K562 treated with DMSO at 1 percent for 4 hours (cell line): Measurements from ENCODE around the gene GCDH. TPM values are rescaled to one million over a fixed set of nuclear protein-coding genes. Genes with fewer than 3 reads are reported as not detected.

Experiments used
- total RNA-seq: library from RNA; unstranded; fragments of 300-600 nt; gene quantifications from 2 replicates; pipeline ENCODE4 v1.2.3, GENCODE V29; 2022; ENCODE audit not compliant: insufficient read depth

The GCDH gene
- 10.2 and 12.5 TPM in 2 replicates for total RNA-seq

GRCh38 chr19:12890787-12891552 is at the start of gene GCDH:
TSS of gene GCDH (plus strand) at chr19:12891160. CDS start at chr19:12891305, 145 bp downstream.

GRCh38 chr19:12881172-12881808 is 9.7 kb upstream of the GCDH start, which contains the start of gene DNASE2:
TSS of gene DNASE2 (minus strand) at chr19:12881449. CDS start at chr19:12881375, 74 bp downstream.

GRCh38 chr19:12886969-12887747 is 3.8 kb upstream of the GCDH start, which contains the start of gene KLF1:
TSS of gene KLF1 (minus strand) at chr19:12887201. CDS start at chr19:12887140, 61 bp downstream.

GRCh38 chr19:12933287-12934072 is 42.5 kb downstream of the GCDH start, which contains the start of gene FARSA:
TSS of gene FARSA (minus strand) at chr19:12933711. CDS start at chr19:12933696, 15 bp downstream.

GRCh38 chr19:12937927-12938778 is 47.2 kb downstream of the GCDH start, which contains the start of gene CALR:
TSS of gene CALR (plus strand) at chr19:12938609. CDS start at chr19:12938680, 71 bp downstream.

GRCh38 chr19:12945479-12946091 is 54.6 kb downstream of the GCDH start, which contains the start of gene RAD23A:
TSS of gene RAD23A (plus strand) at chr19:12945862. CDS start at chr19:12945949, 87 bp downstream.

Other genes starting within 250 kb of the GCDH start
- 112 and 118 TPM in 2 replicates for gene MAN2B1, start 224.4 kb upstream of the GCDH start, total RNA-seq
- 13.2 and 16.5 TPM in 2 replicates for gene WDR83, start 224.4 kb upstream of the GCDH start, total RNA-seq
- 115 and 119 TPM in 2 replicates for gene DHPS, start 209.3 kb upstream of the GCDH start, total RNA-seq
- gene GNG14, start 203.2 kb upstream of the GCDH start, total RNA-seq: not detected in 2 replicates
- 9.8 and 12.8 TPM in 2 replicates for gene FBXW9, start 194.5 kb upstream of the GCDH start, total RNA-seq
- gene TNPO2, start 167.2 kb upstream of the GCDH start, total RNA-seq: 24.6 and 26.8 TPM in 2 replicates
- gene TRIR, start 156.5 kb upstream of the GCDH start, total RNA-seq: 429 and 468 TPM in 2 replicates
- 93.8 and 110 TPM in 2 replicates for gene GET3, start 153.7 kb upstream of the GCDH start, total RNA-seq
- not detected in 2 replicates for gene BEST2, start 139.4 kb upstream of the GCDH start, total RNA-seq
- gene HOOK2, start 115.6 kb upstream of the GCDH start, total RNA-seq: 14.4 and 15.7 TPM in 2 replicates
- gene JUNB, start 99.7 kb upstream of the GCDH start, total RNA-seq: 74.2 and 74.3 TPM in 2 replicates
- gene PRDX2, start 89.4 kb upstream of the GCDH start, total RNA-seq: 371 and 398 TPM in 2 replicates
- gene THSD8, start 89.1 kb upstream of the GCDH start, total RNA-seq: 2.4 TPM in 1 of 2 replicates, not detected in the other
- 55.9 and 64.5 TPM in 2 replicates for gene RNASEH2A, start 84.6 kb upstream of the GCDH start, total RNA-seq
- gene RTBDN, start 56.6 kb upstream of the GCDH start, total RNA-seq: not detected in 2 replicates
- 5.8 and 8.0 TPM in 2 replicates for gene MAST1, start 52.6 kb upstream of the GCDH start, total RNA-seq
- gene DNASE2, start 9.7 kb upstream of the GCDH start, total RNA-seq: 145 and 148 TPM in 2 replicates
- gene KLF1, start 4.0 kb upstream of the GCDH start, total RNA-seq: 30.8 and 50.0 TPM in 2 replicates
- 1.4 and 2.5 TPM in 2 replicates for gene SYCE2, start 28.1 kb downstream of the GCDH start, total RNA-seq
- gene FARSA, start 42.6 kb downstream of the GCDH start, total RNA-seq: 105 and 107 TPM in 2 replicates
- gene CALR, start 47.4 kb downstream of the GCDH start, total RNA-seq: 624 and 631 TPM in 2 replicates
- gene RAD23A, start 54.7 kb downstream of the GCDH start, total RNA-seq: 148 and 165 TPM in 2 replicates
- gene GADD45GIP1, start 66.1 kb downstream of the GCDH start, total RNA-seq: 32.9 and 34.3 TPM in 2 replicates
- 0.71 TPM in 1 of 2 replicates, not detected in the other for gene DAND5, start 78.4 kb downstream of the GCDH start, total RNA-seq
- gene NFIX, start 104.3 kb downstream of the GCDH start, total RNA-seq: 7.7 and 11.9 TPM in 2 replicates
- 206 and 223 TPM in 2 replicates for gene LYL1, start 211.7 kb downstream of the GCDH start, total RNA-seq
- 32.7 and 35.8 TPM in 2 replicates for gene TRMT1, start 225.6 kb downstream of the GCDH start, total RNA-seq
- 26.6 and 46.2 TPM in 2 replicates for gene NACC1, start 227.1 kb downstream of the GCDH start, total RNA-seq